Ectodermal cell (in vitro differentiated cells): ENCODE measurements around the gene GYPB.
"Not testable (repeated sequence)": the region's sequence is repeated elsewhere in the genome, so short reads cannot be mapped to it uniquely, and the experiment has no call there.

Source experiments
- H3K27ac ChIP-seq: 2 replicates; pipeline ENCODE4 v1.7.0; 2013; ENCODE audit warnings: mild to moderate bottlenecking, low read depth, low read length; ENCODE audit not compliant: insufficient read depth, poor library complexity, severe bottlenecking
- H3K27me3 ChIP-seq: 2 replicates; pipeline ENCODE4 v1.7.0; 2013; ENCODE audit warnings: mild to moderate bottlenecking, low read length; ENCODE audit not compliant: insufficient read depth, control insufficient read depth, poor library complexity, severe bottlenecking
- H3K36me3 ChIP-seq: one replicate; pipeline ENCODE4 v1.7.0; 2013; ENCODE audit warnings: low read length; ENCODE audit not compliant: control insufficient read depth, insufficient read depth
- H3K4me1 ChIP-seq: one replicate; pipeline ENCODE4 v1.7.0; 2013; ENCODE audit warnings: low read length; ENCODE audit not compliant: control insufficient read depth, insufficient read depth
- H3K4me3 ChIP-seq: 2 replicates; pipeline ENCODE4 v1.7.0; 2013; ENCODE audit warnings: low read depth, low read length, control low read depth; ENCODE audit not compliant: insufficient read depth
- H3K9me3 ChIP-seq: 2 replicates; pipeline ENCODE4 v1.7.0; 2013; ENCODE audit warnings: mild to moderate bottlenecking, low read length, moderate library complexity; ENCODE audit not compliant: control insufficient read depth
- WGBS, 2 experiments: methylation state at CpG; one replicate each; pipeline ENCODE4 v1.1.7; 2013; ENCODE audit warnings: missing lambda C conversion rate in 2 of 2; 5-methylcytosine and 5-hydroxymethylcytosine counted together

GYPB gene

DNA sequence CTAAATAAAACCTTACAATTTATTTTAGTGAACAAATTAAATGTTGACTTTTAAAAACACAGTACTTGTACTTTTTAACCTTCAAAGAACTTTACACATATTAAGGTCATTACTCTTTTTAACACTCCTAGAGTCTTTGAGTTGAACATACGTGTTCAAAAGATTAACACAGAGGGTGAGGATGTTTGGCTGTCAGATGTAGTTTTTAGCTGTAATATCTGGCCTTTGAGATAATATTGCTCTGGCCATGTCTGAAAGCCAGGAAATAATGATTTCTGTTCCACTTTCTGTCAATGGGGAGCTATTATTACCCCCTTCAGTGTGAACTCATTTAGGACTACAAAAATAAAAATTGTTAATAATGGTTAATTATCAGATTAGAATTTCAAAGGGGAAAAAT, 71.7 kb downstream of the GYPB start:
- not testable (repeated sequence) for H3K4me1 ChIP-seq, H3K27me3 ChIP-seq, H3K36me3 ChIP-seq, H3K27ac ChIP-seq, H3K4me3 ChIP-seq, H3K9me3 ChIP-seq
- 85% methylated on average over 1 of the region's 1 CpG; no CpG with 5 or more reads in 1 of the 2 experiments for WGBS, 2 experiments
